Stimulated activated CD8-positive, alpha-beta memory T cell treated with anti-CD3 and anti-CD28 coated beads, Interleukin-7, amount 100 ng/mL, for 24 hours (primary cell): ENCODE results near the gene PNMT.
A peak's percentile ranks its signal among the peaks of the same experiment; 100 is the strongest.
"Not testable (repeated sequence)": the region's sequence is repeated elsewhere in the genome, so short reads cannot be mapped to it uniquely, and the experiment has no call there.

Source experiments
- DNase-seq: peaks from one replicate; pipeline ENCODE4 v3.0.0-alpha.2; 2020; ENCODE audit warnings: low read depth

The PNMT gene

DNA sequence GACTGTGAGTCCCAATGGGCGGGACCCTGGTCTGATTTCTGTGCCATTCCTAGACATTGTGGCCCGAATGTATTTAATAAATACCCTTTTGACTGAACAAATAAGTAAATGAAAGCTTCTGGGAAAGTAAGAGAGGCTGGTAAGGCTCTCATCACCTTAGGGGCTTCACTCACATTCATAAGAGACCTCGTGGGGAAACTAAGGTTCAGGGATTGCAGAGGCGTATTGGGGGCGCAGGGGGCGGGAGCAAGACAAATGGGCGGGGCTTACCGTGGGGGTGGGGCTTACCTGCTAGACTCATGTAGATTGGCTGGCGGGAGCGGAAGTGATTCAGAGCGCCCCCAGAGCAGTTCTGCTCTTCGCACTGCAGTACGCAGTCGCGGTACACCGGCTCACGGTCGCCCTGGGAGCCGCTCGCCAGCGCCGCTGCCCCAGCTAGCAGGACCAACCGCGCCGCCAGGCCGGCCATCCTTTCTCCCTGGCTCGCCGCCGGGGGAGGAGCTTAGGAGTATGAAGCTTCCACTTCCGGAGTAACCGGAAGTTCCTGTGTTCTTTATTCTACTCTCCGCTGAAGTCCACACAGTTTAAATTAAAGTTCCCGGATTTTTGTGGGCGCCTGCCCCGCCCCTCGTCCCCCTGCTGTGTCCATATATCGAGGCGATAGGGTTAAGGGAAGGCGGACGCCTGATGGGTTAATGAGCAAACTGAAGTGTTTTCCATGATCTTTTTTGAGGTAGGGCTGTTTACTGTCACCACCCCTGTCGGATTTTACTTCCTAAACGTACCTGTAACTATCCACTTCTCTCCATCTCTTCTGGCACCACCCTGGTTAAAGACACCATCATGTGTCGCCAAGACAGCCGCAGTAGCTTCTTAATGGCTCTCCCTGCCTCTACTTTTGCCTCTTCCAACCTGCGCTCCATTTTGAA is 19.6 kb downstream of the PNMT start, which contains the start of gene PGAP3:
Gene PGAP3 (minus strand): TSS at position 512 of the 929 bp plus-strand sequence. CDS start 43 bp downstream, at position 469.
- DNase-seq = peak; percentile 83

DNA sequence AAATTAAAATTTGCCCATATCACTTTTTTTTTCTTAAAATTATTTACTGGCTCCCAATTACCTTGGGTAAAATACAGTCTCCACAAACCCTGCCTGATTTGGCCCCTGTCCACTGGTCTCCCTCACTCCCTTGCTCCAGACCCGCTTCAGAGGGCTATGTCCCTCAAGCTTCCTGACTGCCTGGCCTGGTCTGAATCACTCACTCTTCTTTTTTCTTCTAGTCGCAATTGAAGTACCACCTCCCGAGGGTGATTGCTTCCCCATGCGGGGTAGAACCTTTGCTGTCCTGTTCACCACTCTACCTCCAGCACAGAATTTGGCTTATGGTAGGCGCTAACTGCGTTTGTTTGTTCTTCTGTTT is 20.2 kb downstream of the PNMT start:
- no peak for DNase-seq

DNA sequence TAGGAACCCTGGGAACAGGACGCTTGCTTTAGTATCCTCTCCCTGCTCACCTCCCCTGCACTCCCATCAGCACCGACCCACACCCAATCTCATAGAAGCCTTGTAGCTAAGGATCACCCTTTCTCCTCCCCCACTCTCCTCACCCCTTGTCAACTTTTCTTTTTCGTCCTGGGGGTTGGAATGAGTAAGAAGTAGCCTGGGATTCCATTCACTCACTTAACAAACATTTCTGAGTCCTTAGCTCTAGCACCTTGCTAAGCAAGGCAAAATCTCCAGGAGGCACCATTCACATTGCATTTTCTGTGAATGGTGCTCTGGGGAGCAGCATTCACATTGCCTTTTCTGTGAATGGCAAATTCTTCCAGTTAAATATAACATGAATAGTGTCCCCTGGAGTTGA is 20.7 kb downstream of the PNMT start:
- no peak for DNase-seq

DNA sequence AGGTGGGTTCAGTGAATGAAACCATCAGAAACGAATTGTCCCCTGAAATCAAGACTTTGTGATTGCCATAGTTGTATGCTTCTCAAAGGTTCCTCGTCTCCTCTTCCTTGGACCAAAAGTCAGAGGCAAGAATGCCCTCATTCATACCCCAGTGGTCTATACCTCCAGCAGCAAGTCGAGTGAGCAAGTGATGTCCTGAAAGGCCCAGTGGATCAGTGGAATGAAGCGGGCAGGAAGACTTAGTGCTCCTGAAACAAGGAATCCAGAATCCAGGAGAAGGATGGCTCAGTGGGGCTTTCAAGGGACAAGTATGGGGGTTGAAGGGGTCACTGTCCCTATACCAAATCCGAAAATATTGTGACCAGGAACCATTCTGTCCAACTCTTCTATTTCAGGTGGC is 26.3 kb downstream of the PNMT start:
- no peak for DNase-seq

DNA sequence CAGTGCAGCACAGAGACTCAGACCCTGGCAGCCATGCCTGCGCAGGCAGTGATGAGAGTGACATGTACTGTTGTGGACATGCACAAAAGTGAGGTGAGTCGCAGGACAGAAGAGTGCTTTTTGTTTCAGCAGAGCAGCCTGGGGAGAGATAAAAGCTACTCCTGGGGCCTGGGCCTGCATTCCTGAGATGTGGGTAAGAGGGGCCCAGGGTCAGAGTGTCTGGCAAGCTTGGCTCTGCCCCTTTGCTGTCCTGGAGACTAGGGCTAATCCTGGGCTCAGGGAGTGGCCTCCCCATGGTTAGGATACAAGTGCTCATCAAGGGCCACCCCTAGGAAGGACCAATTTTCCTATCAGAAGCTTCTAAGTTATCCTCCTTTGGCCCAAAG is 26.8 kb downstream of the PNMT start:
- DNase-seq = no peak

DNA sequence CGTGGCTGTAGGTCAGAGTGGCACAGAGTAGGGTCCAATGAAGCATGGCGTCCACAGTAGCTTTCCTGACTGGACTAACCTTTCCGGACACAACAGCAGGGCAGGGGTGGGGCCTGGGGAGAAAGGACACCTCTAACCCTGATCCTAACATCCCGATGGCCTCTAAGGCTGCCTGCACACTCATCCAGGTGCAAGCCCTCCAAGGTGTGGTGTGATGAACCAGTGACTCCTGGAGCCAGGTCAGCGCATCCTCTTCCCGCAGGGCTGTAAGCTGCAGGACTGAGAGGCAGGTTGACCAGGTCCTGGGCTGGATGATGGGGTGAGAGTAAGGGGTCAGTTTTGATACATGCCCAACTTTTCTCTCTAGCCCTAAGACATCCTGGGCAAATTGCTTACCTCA is 28.5 kb downstream of the PNMT start:
- no peak for DNase-seq

DNA sequence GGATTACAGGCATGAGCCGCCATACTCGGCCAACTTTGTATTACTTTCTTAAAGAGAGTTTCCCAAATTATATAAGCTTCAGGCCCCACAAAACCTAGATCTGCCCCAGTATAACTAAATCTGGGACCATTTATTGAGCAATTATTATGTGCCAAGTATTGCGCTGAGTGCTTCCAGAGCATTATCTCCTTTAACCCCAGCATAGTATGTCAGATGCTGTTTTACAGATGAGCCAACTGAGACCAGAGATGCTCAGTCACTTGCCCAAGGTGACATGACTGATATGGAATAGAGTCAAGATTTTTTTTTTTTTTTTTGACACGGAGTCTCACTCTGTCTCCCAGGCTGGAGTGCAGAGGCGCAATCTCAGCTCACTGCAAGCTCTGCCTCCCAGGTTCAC is 29.7 kb downstream of the PNMT start:
- DNase-seq = no peak

DNA sequence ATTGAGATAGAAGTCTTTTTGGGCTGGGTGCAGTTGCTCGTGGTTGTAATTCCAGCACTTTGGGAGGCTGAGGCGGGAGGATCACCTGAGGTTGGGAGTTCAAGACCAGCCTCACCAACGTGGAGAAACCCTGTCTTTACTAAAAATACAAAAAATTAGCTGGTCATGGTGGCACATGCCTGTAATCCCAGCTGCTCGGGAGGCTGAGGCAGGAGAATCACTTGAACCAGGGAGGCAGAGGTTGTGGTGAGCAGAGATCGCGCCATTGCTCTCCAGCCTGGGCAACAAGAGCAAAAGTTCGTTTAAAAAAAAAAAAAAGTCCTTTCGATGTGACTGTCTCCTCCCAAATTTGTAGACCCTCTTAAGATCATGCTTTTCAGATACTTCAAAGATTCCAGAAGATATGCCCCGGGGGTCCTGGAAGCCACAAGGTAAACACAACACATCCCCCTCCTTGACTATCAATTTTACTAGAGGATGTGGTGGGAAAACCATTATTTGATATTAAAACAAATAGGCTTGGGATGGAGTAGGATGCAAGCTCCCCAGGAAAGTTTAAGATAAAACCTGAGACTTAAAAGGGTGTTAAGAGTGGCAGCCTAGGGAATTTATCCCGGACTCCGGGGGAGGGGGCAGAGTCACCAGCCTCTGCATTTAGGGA is 31.0 kb downstream of the PNMT start:
- DNase-seq = not testable (repeated sequence)

DNA sequence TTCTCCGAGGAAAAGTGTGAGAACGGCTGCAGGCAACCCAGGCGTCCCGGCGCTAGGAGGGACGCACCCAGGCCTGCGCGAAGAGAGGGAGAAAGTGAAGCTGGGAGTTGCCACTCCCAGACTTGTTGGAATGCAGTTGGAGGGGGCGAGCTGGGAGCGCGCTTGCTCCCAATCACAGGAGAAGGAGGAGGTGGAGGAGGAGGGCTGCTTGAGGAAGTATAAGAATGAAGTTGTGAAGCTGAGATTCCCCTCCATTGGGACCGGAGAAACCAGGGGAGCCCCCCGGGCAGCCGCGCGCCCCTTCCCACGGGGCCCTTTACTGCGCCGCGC is 31.5 kb downstream of the PNMT start, which contains the start of gene ERBB2:
Gene ERBB2 (plus strand): TSS at position 247 of the 330 bp plus-strand sequence. CDS start 175 bp downstream, outside the sequence.
- no peak for DNase-seq

DNA sequence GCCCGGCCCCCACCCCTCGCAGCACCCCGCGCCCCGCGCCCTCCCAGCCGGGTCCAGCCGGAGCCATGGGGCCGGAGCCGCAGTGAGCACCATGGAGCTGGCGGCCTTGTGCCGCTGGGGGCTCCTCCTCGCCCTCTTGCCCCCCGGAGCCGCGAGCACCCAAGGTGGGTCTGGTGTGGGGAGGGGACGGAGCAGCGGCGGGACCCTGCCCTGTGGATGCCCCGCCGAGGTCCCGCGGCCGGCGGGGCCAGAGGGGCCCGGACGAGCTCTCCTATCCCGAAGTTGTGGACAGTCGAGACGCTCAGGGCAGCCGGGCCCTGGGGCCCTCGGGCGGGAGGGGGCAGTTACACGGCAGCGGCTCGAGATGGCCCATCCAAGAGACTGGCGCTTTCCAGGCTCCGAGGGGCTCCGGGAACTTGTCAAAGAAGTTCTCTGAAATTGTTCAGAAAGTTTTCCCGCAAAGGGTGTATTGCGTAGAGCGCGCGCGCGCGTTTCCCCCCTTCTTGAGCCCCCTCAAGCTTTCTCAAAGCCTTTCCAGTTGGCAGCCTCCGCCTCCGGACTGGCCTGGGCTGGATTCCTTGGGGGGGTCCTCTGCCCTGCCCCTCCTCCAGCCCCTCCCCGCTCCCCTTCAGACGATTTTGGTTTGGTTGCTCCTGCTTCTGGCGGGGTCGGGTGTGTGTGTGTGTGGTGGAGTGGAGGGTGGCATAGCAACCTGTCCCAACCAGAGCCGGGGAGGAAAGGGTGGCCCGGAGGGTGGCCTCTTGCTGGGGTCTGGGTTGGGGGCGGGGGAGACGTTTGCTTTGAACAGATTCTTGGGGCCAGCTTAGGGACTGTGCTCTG is 32.1 kb downstream of the PNMT start:
- no peak for DNase-seq

DNA sequence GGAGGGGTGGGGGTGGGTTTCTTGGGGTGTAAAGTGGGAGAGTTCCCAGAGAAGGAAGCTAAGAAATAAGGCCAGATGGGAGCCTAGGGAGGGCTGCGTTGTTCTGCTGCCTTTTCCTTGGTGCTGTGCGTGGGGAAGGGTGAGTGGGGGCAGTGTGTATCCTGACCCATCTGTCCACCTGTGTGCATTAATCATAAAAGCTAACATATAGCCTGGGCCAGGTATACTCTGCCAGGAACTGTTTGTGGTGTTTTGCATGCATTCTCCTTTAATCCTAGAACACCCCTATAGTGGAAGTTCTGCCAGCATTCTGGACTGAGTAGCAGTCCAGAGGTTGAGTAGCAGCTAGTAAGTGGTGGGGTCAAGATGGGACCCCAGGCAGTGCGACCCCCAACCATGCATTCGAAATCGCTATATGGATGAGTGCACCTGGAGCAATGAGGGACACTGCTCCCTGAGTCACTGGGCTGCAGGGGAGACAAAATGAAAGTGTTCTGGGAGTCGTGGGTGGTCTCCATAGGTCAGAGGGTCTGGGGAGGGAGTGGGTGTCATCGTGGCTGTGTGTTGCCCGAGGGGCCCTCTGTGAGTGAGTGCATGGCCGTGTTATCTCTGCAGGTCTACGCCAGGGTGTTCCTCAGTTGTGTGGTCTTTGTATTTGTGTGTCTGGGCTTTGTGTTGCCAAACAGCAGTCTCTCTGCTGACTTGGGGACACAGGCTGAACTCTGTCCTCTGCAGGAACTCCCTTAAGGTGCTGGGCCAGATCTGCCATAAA is 32.9 kb downstream of the PNMT start:
- DNase-seq = no peak

DNA sequence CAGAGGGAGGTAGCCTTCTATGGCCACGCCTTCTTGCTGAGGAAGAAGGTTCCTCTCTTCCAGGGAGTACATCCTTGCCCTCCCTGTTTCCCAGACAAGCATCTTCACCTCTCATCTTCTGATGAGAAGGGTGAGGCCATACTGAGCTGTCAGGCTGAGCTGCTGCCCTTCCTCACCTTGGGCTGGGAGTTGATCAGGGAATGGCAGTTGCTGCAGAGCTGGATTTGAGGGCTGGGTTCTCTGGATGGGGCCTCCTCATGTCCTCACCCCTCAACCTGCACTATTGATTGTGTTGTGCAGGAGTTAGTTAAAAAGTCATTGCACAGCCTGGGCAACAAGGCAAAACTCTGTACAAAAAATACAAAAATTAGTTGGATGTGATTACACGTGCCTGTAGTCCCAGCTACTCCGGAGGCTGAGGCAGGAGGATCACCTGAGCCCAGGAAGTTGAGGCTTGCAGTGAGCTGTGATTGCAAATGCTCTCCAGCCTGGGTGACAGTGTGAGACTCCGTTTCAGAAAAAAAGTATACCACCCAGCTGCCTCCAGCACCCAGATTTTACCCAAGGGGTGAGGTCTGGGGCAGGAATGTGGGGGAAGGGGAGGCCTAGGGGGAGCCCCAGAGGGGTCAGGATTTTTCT is 33.6 kb downstream of the PNMT start:
- DNase-seq = no peak

DNA sequence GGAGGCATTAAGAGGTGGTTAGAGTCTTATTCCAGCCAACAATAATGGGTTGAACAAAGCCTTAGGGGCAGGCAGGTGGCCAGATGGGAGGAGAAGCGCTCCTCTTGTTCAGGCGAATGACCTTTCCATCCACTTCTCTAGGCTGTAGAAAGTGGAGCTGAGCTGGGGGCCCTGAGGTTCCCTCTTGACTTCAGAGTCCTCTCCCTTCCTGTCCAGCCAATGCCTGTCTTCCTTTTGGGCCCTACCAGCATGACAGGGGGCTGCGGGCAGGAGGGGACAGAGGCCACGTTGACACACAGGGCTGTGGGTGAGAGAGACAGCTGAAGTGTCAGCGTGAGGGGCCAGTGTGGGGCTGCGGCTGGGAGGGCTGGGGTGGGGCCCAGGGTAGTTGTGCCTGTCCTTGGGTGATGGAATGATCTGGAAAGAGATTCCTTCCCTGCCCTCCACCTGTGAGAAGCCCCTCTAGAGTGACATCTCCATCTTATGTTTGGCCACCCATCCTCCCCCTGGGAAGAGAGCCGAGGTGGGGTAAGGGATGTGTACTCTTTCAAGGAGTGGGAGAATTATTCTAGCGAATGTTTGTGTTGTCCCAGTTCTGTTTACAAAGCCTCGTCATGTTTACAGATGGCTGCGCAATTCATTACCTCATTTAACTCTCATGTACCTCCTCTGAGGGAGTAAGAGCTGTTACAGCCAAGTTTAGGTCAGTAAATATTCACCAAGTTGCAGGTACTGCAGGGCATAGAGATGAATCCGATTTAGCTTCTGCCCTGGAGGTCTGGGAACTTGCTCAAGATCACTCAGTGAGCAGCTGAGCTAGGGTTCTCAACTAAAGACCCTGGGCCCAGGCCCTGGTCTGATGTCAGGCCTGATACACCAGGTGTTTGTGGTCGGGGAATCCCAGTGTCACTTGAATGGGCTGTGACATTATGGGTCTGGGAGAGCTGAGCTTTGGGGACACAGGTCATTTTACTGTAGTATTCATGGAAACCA is 34.9 kb downstream of the PNMT start:
- DNase-seq = no peak

DNA sequence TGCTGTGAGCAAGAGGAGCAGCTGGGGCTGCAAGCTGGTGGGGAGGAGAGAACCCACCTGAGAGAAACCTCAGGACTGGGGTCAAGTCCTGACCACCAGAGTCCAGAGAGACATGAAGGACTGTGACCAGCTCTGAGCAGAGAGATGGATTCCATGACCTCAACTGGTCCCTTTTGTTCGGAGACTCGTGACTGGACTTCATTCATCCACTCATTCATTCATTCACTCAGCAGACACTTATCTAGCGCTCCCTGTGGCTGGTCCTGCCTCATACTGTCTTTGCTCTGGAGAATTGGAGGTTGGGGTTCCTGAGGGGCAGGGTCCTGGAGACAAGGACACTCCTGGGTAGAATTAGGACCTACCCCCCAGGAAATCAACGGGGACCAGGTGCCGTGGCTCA is 35.7 kb downstream of the PNMT start:
- DNase-seq = no peak

DNA sequence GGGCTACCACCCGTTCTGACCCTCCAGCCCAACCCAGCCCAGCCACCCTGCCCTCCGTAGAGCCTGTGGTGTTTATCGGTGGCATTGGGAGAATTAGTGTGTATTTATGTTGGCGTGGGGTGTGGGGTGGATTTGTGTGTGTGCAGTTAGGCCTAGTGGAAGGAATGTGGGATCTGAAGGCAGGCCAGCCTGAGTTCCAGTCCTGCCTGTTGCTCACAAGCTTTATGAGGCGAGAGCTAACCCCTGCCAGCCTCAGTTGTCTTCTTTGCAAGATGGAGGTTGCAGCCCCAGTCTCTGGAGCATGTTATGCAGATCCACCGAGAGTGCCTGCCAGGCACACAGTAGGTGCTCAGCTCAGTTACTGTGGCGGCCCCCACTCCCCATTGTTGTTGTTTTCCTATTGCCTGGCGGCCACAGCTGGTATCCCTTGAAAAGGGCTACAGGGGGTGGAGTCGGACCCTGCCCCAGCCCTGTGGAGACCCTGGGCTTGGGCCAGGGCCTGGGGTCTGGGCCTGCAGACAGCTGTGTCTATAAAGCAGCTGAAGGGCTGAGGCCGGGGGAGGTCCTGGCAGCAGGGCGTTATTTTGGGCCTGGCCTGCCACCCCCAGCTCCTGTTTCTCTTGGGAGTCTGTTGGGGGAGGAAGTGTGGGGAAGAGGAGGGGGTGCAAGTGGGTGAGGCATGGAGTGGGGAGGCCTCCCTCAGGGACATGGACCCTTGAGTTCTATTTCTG is 36.7 kb downstream of the PNMT start:
- DNase-seq = no peak

DNA sequence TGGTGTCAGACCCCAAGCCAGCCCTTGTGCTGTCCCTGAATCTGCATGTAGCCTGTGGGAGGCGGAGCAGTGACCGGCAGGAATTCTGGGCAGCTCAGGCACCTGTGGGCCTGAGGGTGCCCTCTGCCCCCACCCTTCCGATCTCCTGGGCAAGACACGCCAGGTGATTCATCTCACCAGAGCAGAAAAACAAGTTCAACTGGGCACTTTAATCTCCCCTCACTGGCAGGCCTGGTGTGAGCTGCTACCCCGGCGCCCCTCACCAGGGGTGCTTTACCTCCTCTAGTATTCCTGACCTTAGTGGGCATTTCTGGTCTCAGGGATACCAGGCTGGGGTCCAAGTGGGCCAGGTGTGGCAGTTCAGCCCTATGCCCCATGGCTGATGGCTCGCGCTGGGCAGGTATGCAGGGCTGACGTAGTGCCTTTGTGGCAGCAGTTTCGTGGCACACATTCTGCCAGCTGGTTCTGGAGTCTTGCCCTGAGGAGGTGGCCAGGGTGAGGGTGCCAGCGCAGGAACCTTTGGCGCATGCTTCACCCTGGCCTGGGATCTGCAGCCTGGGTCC is 37.6 kb downstream of the PNMT start:
- DNase-seq = no peak

DNA sequence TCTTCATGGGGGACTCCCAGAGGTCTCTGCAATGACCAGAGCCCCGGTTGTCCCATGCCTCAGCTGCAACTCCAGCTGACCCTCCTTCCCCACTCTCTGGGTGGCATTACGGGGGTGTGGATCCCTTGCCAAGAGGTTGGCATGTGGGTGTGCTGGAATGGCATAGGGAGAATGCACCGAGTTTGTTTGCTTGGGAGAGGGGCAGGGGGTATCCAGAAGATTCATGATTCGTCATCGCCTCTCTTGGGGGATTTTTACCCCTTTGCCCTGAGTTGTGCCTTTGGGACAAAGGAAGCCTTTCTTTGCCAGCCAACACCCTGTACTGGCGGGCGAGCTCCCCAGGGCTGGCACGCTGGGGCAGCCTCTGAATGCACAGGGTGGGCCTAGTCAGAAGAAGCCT is 38.1 kb downstream of the PNMT start:
- DNase-seq = no peak

DNA sequence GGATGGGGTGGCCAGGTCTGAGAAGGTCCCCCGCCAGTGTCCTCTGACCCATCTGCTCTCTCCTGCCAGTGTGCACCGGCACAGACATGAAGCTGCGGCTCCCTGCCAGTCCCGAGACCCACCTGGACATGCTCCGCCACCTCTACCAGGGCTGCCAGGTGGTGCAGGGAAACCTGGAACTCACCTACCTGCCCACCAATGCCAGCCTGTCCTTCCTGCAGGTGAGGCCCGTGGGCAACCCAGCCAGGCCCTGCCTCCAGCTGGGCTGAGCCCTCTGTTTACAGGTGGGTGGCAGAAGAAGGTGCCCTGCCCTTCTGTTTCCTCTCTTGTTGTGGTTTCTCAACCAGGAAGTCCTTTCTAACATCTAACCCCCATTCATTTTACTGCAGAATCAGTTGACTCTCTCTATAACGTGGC is 38.7 kb downstream of the PNMT start:
- no peak for DNase-seq
